CD4-positive, alpha-beta T cell treated with Interleukin-6 at 100 ng/mL for 8 hours (primary cell): ENCODE results near the gene DUSP21.
"Not testable (repeated sequence)": the region's sequence is repeated elsewhere in the genome, so short reads cannot be mapped to it uniquely, and the experiment has no call there.

Experiments
- DNase-seq: peaks from one replicate; pipeline ENCODE4 v3.0.0-alpha.2; 2020; ENCODE audit warnings: mixed read lengths, low spot score

The DUSP21 gene

DNA sequence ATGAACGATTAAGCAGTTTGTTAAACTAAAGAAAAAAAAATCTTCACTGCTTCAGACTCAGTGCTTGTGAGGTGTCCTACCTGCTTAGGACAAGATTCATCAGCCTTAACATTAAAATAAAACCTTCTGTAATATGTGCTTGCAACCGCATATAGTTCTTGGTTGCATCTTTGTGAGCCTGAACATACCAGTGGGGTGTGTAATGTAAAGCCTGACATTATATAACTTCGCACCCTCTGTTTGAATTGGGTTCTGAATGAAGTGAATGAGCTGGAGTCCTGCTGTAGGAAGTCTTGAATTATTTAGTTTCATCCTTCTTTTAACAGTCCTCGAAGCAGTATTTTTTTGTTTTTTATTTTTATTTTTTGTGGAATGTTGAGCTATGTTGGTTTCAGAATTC lies 32.3 kb downstream of the DUSP21 start:
- DNase-seq: no peak

GRCh38 chrX:44876767-44877166 lies 32.9 kb downstream of the DUSP21 start:
- DNase-seq: no peak

GRCh38 chrX:44878780-44879179 lies 35.0 kb downstream of the DUSP21 start:
- DNase-seq: no peak

DNA sequence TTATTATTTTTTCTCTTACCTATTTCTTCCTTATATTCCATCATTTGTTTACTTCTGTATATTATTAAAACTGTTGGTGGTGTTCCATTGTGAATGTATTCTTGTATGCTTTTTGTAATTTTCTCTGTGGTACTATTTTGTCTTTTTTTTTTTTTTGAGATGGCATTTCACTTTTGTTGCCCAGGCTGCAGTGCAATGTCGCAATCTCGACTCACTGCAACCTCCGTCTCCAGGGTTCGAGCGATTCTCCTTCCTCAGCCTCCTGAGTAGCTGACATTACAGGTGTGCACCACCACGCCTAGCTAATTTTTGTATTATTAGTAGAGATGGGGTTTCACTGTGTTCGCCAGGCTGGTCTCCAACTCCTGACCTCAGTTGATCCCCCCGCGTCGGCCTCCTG lies 37.7 kb downstream of the DUSP21 start:
- DNase-seq: no peak

DNA sequence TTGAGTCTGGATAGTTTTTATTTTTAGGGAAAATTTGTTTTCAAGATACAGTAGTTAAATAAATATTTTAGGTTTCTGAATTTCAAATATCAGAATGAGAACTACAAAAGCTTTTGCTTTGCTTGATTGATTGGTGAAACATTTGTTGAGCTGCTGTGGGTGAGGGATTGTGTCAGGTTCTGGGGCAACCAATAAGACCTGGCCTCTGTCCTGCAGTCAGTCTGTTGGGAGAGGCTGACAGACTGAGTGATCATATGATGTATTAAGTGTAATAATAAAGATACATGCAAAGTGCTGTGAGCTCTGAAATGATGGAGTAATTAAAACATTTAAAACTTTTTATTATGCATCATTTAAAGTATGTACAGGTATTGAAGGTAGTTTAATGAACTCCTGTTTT lies 38.8 kb downstream of the DUSP21 start:
- no peak for DNase-seq

- no peak for DNase-seq
Observed at GRCh38 chrX:44884944-44885343, 41.1 kb downstream of the DUSP21 start.

DNA sequence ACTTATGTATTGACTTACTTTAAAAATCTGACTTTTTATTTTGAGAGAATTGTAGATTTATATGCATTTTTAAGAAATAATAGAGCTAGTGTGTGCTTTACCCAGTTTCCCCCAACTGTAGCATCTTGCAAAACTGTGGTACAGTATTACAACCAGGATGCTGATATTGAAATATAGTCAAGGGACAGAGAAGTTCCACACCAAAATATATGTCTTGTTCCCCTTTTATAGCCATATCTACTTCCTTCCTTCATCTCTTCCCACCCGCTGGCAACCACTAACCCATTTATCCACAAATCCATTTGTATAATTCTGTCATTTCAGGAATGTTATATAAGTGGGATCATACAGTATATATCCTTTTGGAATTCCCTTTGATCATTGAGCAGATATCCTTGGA lies 46.0 kb downstream of the DUSP21 start:
- DNase-seq: no peak

DNA sequence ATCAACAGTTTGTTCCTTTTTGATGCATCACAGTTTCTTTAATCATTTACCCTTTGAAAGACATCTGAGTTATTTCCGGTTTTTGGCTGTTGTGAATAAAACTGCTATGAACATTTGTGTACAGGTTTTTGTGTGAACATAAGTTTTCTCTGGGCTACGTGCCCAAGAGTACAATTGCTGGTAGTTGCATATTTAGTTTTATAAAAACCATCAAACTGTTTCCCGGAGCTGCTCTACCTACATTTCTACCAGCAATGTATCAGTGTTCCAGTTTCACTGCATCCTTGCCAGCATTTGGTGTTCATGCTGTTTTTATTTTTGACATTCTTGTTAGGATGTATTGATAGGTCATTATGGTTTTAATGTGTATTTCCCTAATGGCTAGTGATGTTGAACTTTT lies 46.4 kb downstream of the DUSP21 start:
- no peak for DNase-seq

- DNase-seq: not testable (repeated sequence)
Observed at GRCh38 chrX:44890687-44891086, 46.9 kb downstream of the DUSP21 start.

- no peak for DNase-seq
Observed at GRCh38 chrX:44891642-44892041, 47.8 kb downstream of the DUSP21 start.
